HG03378 (cell line): ENCODE results near the gene TGFBR3L.
"Not testable (repeated sequence)": the region's sequence is repeated elsewhere in the genome, so short reads cannot be mapped to it uniquely, and the experiment has no call there.

Experiments
- ATAC-seq: cut with Tn5 transposase; IDR thresholded peaks from one replicate; pipeline ENCODE4 v1.9.1; 2021; ENCODE audit warnings: mild to moderate bottlenecking, moderate library complexity; ENCODE audit not compliant: unreplicated experiment

Gene TGFBR3L

DNA sequence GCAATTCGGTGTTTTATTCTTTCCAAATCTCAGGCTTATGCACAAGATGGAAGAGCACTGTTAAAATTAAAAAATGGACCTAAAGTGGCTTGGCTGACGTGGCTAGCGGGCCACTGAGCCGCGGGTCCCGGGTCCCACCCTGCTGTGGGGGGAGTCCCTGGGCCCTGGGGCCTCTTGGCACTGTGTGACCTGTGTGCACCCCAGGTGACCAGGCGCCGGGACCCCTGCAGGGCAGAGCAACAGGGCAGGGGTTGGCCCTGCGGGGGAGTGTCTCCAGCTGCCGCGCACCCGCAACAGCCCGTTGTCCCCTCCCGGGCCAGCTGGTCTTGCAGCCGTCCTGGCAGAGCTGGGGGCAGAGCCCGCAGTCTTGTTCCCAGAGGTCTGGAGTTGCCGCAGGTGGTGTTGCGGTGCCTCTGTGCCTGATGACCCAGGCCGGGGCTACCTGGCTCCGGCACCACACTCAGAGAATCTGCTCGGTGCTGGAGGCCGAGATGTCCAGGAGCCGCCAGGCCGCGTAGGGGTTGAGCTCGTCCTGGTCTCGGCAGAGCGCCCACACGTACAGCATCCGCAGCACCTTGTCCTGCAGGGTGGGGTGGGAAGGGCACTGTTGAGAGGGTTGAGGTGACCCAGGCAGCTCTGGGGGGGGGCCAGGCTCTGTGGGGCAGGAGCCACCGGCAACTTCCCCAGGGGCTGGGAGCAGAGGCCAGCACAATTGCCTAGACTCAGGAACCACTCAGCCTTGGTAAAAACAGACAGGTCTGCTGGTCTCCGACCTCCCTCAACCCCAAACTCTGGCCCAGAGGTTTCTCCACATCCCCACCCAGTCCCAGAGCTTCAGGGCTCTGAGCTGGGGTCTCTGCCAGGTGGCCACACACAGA lies 12.3 kb downstream of the TGFBR3L start:
- no peak for ATAC-seq

- ATAC-seq: no peak
These were observed 13.1 kb downstream of the TGFBR3L start for GRCh38 chr19:7927605-7928333.

- ATAC-seq: no peak
These were observed 13.7 kb downstream of the TGFBR3L start for GRCh38 chr19:7928334-7928706.

DNA sequence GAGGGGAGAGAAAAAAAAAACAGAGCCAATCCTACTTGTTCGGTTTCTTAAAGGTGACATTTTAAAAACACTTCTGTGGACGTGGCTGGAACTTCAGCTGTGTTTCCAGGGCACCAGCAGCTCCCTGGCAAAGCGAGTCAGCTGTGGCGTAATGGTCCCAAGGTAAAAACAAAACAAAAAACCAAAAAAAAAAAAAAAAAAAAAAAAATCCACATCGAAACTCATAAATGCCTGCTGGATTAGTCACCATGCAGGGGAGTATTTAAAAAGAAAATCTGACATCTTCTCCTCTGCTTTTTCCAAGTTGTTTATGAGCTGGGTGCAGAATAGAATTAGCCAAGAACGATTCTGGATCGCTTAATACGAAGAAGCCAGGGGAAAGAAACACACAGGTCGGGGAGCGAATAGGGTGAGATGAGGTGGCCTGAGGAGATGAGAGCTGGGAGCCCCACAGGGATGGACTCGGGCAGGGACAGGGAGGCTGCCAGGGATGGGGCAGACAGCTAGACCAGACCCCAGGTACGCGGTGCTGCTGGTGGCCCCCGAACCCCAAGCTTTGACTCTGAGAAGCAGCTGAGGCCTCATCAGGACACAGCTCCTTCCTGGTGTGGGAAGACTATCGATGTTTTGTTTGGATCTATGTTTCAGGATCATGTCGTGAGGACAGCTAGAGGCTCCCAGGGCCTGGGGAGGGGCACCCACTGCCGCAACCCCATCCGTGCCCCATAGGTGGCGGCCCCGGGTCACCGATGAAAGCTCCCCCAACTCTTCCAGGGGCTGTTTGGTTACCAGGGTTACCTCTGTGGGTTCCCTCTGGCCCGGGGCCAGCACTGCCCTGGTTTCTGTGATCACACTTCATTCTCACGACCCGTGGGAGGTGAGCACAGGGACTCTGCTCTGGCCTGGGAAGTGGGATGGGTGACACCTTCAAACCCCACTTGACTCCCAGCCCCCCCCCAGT lies 14.4 kb downstream of the TGFBR3L start:
- ATAC-seq: no peak

GRCh38 chr19:7930030-7930429 lies 15.4 kb downstream of the TGFBR3L start:
- not testable (repeated sequence) for ATAC-seq

- no peak for ATAC-seq
These were observed 16.1 kb downstream of the TGFBR3L start for GRCh38 chr19:7930765-7931164.

DNA sequence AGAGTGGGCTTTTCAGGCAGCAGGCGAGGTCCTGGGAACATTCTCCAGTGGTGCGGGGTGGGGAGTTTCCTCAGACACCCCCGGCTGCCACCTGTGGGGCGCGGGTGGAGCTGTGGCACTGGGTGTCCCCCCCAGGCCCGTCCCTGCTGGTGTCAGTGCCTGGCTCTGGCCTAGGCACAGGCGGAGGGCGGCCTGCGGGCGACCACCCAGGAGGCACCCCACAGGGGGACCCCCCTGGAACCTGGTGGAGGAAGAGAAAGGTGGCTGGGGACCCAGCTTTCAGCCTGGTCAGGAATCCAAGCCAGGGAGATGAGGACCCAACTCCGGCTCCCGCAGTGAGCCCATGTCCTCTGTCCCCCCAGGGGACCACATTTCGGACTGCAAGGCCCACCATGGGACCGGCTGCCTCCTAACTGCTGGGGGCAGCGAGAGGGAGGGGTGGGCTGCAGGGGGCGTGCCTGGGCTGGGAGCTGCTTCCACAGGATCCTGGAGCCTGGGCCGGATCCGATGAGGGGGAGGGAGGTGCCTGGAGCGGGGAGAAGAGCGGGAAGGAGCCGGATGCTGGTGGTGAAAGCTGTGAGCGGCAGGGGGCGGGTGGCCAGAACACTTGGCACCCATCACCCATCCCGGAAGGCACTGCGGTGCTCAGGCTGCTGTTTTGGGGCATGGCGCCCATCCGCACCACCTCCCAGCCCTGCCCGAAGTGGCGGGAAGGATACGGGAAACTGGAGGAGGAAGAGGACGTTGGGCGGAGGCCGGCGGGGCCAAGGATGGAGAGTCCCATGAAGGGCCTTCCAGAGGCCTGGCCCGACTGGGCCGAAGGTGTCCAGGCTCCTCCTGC lies 16.8 kb downstream of the TGFBR3L start:
- no peak for ATAC-seq

DNA sequence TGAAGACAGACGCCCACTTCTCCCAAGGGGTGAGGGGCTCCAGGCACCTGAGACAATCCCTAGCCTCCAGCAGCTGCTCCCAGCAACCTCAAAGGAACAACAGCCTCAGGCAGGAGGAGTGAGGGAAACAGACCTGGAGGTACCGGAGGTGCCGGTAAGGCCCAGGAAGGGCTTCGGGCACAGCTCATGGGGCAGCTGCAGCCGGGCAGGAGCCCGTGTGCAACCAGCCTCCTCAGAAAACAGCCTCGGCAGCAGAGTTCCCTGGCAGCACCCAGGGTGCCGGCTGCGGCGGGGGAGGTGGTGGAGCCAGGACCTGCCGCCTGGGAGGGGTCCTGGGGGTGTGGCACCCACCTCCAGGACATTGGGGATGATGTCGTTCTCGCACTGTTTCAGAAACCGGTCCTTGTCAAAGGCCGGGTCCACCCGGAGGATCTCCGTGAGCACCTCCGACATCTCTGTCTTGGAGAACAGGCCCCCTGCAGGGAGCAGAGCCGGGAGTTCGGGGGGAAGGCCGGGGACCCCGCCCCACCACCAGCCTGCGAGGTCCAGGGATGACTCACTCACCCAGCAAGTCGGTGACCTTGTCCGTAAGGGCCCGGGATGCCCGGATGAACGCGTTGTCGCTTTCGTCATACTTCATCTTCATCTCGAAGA lies 17.8 kb downstream of the TGFBR3L start:
- no peak for ATAC-seq

- ATAC-seq: no peak
These were observed 18.3 kb downstream of the TGFBR3L start for GRCh38 chr19:7932930-7933300.

DNA sequence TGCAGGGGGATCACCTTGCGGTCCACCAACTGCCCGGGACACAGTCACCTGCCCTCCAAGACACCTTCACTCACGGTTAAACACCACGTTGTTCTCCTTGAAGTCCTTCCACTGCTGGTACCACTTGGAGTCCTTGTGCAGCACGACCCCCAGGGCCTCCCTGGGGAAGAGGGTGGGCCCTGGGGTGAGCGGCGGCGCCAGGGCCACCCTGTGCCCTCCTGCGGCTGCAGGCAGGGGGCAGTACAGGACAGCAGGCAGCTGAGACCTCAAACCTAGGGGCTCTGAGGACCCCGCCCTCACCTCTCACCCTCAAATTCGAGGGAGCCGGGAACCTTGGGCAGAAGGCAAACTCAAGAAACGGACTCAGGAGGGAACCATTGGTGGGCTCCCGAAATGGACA lies 18.8 kb downstream of the TGFBR3L start:
- ATAC-seq: no peak

- ATAC-seq: no peak
These were observed 19.4 kb downstream of the TGFBR3L start for GRCh38 chr19:7933828-7934725.

DNA sequence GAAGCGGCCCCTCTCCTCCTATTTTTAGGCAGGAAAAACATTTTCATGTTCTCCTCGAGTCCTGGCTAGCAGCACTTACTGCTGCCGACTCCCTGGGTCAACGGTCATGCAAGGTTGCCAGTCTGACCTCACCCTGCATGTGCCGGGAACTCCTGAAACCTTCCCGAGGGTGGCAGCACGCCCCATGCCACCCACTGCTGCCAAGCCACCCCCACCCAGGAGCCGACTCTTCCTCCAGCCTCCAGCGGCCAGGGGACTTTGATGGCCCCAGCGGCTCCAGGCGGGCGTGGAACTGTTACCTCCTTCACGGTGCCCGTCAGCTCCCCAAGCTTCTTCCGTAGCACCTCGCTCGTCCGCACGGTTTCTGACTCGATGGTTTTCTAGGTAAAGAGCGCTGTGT lies 20.1 kb downstream of the TGFBR3L start:
- ATAC-seq: no peak

GRCh38 chr19:7940841-7941240 lies 26.2 kb downstream of the TGFBR3L start:
- no peak for ATAC-seq

- ATAC-seq: no peak
These were observed 27.4 kb downstream of the TGFBR3L start for GRCh38 chr19:7941895-7942596.

DNA sequence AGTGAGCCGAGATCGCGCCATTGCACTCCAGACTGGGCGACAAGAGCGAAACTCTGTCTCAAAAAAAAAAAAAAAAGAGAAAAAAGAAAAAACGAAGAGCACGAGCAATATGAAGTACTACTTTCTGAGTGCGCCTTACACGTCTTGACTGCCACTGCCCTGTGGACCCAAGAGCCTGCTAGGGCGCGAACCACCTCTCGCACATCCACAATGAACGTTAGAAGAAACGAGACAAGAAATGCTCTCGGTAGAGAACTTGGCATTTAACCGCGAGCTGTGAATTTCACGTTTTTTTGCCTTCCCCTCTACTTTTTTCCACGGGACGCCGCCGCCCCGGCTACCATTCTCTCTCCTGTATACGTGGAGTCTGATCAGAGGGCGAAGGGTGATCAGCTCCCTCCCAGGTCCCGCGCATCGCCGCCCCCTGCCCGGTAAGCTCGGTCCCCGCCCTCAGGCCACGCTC lies 28.4 kb downstream of the TGFBR3L start:
- ATAC-seq: no peak

DNA sequence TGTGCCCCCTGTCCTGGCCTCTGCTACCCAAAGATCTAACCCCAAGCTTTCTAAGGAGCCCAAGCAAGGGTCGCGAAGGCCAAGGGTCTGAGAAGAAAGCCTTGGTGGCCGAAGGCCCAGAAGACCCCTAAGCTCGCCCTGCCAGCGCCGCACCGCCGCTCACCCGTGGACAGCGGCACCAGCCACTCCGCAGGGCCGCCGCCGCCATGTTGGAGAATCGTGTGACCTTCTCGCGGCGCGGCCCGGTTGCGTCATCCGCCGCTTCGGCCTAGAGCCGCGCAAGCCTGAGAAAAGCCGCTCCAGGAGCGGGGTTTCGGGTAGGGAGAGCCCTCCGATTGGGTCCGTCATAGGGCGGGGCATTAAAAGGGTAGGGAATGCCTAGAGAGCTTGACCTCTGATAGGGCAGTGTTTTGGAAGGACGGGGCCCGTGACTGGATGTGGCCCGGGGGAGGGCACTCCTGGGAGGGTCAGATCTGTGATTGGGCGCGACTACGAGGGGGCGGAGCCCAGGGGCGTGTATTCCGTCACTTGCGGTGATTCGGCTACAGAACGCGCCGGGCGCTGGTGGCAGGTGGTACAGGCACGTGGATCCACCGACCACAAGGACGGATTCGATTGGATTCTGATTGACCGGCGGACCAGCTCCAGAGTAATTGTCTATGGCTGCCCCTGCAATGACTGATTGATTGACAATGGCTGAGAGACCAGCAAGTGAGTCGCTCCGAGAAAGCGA lies 29.0 kb downstream of the TGFBR3L start, which contains the start of gene TIMM44:
Gene TIMM44, minus strand, starts transcription at position 223 of the 733 bp plus-strand sequence. Its CDS starts 15 bp downstream, at position 208.
- ATAC-seq: peak; percentile 91

DNA sequence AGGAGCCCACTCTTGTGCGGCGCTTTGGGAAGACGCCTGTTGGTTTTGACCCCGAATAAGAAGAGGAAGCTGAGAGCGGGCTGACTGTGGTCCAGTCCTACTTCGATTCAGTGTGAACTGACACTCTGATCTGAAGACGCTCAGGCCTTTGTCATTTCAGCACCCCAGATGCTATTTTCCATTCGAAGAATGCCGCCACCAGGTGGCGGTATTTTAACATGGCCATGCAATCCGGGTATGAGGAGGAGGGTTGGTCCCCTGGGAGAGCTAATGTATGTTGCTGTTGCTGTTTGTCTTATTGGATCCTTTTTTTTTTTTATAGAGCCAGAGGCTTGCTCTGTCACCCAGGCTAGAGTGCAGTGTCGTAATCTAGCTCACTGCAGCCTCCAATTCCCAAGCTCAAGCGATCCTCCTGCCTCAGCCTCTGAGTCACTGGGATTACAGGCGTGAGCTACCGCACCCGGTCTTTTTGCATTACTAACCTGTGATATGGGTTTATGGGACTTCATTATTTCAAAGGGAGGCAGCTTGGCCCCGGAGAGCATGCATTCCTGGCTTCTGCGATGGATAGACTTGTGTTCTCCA lies 29.6 kb downstream of the TGFBR3L start:
- peak; percentile 31 for ATAC-seq
